ENCODE data around the gene HPSE2. TPM values are rescaled to one million over a fixed set of nuclear protein-coding genes. Genes with fewer than 3 reads are reported as not detected.
A peak's percentile ranks its signal among the peaks of the same experiment; 100 is the strongest.

The HPSE2 gene
- total RNA-seq, 1 experiment from 2014 or later, result 0.20 TPM

DNA sequence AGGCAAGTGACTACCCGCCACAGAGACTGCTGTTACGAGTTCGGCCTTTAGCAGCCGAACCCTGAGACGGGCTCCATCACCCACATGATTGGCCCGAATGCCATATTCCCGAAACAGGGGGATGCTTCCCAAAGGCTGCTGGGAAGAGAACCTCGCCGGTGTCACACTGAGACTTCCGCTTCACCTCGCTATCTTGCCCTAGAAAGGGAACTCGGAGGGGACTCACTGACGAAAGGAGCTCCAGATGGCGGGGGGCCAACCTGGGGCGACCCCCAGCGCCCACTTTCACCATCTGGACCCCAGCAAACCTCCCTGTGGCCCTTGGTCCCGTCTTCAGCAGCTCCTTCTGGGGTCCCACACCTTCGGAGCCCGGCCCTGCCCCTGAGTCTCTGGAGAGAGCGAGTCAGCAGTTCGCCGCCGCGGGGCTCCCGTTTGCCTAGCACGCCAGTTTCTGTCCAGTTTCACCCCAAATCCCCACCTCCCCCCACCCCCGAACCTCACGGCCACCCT, 789.4 kb downstream of the HPSE2 start:
- no peaks in the 10 kb centered on the region for H3K79me2 ChIP-seq (ENCODE audit: insufficient read depth, low read length)
- no peak overlapping the region for H3K27ac ChIP-seq (ENCODE audit: insufficient read length, low read depth, low read length)
- no peak overlapping the region for H4K5ac ChIP-seq (ENCODE audit: insufficient read length, low read depth, low read length)
- H2BK5ac ChIP-seq (ENCODE audit: insufficient read length, low read length), result no peak overlapping the region
- peak; percentile 45 for DNase-seq
- WGBS (ENCODE audit: extremely low coverage, insufficient read length, low lambda C conversion rate), result no CpG with 5 or more reads among the region's 28 CpGs
- no peak overlapping the region for H3K4ac ChIP-seq (ENCODE audit: low read depth, low read length)
- H3K27me3 ChIP-seq (ENCODE audit: insufficient read depth, low read length), result no peaks in the 10 kb centered on the region
- no peak overlapping the region for H3K56ac ChIP-seq (ENCODE audit: insufficient read length, low read depth, low read length)
- H3K18ac ChIP-seq (ENCODE audit: insufficient read length, low read depth, low read length), result peak overlapping the region; percentile 76
- H3K4me2 ChIP-seq (ENCODE audit: insufficient read depth, insufficient read length, low read length), result peak overlapping the region; percentile 30
- no peaks in the 10 kb centered on the region for H3K79me1 ChIP-seq (ENCODE audit: insufficient read depth, low read depth, low read length, poor library complexity, severe bottlenecking)
- H3K23ac ChIP-seq (ENCODE audit: insufficient read length, low read depth, low read length), result no peak overlapping the region
- H2AK5ac ChIP-seq (ENCODE audit: insufficient read length, low read length), result no peak overlapping the region
- H3K14ac ChIP-seq (ENCODE audit: insufficient read depth, low read length), result peak overlapping the region; percentile 38; the same call in 1 of the 2 replicates
- no peak overlapping the region for H4K8ac ChIP-seq (replicated peaks; ENCODE audit: insufficient read length, low read depth, low read length)
- H3K4me1 ChIP-seq (ENCODE audit: insufficient read depth, low read length), result no peaks in the 10 kb centered on the region
- H3K23me2 ChIP-seq (ENCODE audit: insufficient read length, low read depth, low read length, poor library complexity, severe bottlenecking), result no peaks in the 10 kb centered on the region
- no peaks in the 10 kb centered on the region for H4K20me1 ChIP-seq (ENCODE audit: control insufficient read depth, insufficient read depth, insufficient read length)
- Mint-ChIP-seq H3K4me1 (peaks cover 5 to 6% of the 10 kb centered on the region in 2 experiments; a peak in 3 of 4 replicates), H3K27ac (peak overlapping the region in 1 of 3 experiments; percentile 85; a peak in 3 of 7 replicates), H3K9me3 (peaks cover 0 to 3% of the 10 kb centered on the region in 2 experiments; a peak in 2 of 5 replicates), H3K4me3 (peak overlapping the region; percentile 83 to 84), H3K27me3 (ENCODE audit: low read depth) (peaks cover 6% of the 10 kb centered on the region; the same call in 1 of the 2 replicates), H3K36me3 (ENCODE audit: insufficient read depth in 1 of 3, low read depth in 3 of 3) (peaks cover 34 to 40% (median 38%) of the 10 kb centered on the region in 3 experiments)
- TF ChIP-seq, protein P1, sequence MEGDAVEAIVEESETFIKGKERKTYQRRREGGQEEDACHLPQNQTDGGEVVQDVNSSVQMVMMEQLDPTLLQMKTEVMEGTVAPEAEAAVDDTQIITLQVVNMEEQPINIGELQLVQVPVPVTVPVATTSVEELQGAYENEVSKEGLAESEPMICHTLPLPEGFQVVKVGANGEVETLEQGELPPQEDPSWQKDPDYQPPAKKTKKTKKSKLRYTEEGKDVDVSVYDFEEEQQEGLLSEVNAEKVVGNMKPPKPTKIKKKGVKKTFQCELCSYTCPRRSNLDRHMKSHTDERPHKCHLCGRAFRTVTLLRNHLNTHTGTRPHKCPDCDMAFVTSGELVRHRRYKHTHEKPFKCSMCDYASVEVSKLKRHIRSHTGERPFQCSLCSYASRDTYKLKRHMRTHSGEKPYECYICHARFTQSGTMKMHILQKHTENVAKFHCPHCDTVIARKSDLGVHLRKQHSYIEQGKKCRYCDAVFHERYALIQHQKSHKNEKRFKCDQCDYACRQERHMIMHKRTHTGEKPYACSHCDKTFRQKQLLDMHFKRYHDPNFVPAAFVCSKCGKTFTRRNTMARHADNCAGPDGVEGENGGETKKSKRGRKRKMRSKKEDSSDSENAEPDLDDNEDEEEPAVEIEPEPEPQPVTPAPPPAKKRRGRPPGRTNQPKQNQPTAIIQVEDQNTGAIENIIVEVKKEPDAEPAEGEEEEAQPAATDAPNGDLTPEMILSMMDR (conservative IDR thresholded peaks at IDR 0.05), result no peak
- no peak overlapping the region for H2BK15ac ChIP-seq (ENCODE audit: low read depth, low read length)
- no peak overlapping the region for H4K91ac ChIP-seq (ENCODE audit: insufficient read length, low read depth, low read length)
- H2AFZ ChIP-seq (ENCODE audit: low read length), result no peak overlapping the region
- no peak overlapping the region for H3T11ph ChIP-seq (ENCODE audit: low read length)
- H2BK120ac ChIP-seq (ENCODE audit: low read depth, low read length, poor library complexity, severe bottlenecking), result no peak overlapping the region
- no peaks in the 10 kb centered on the region for H3K9me3 ChIP-seq (ENCODE audit: control insufficient read depth, low read depth, low read length)
- peak overlapping the region; percentile 57 for H3K9ac ChIP-seq (ENCODE audit: extremely low read depth, insufficient read length, low read length)
- H2BK12ac ChIP-seq (ENCODE audit: insufficient read length, low read depth, low read length), result no peak overlapping the region
- no peak overlapping the region for H2BK20ac ChIP-seq (ENCODE audit: low read depth, low read length, poor library complexity, severe bottlenecking)
